Lung (tissue), 12 donors: ENCODE data around the gene DYRK3. TPM values are rescaled to one million over a fixed set of nuclear protein-coding genes. Genes with fewer than 3 reads are reported as not detected.
A peak's percentile ranks its signal among the peaks of the same experiment; 100 is the strongest.

Experiments
- ATAC-seq: fragments of 200-7000 bp; cut with Tn5 transposase; one replicate; pipeline ENCODE4 v1.9.1; 2020; ENCODE audit warnings: moderate number of reproducible peaks; ENCODE audit not compliant: insufficient read depth, low FRiP score
- DNase-seq, 3 donors: peaks; one replicate each; pipeline ENCODE4 v3.0.0-alpha.2; 2013 to 2017
- H3K27ac ChIP-seq, 2 donors: one replicate each; pipeline ENCODE4 v1.5.1; 2013; ENCODE audit warnings: mild to moderate bottlenecking in 2 of 2, moderate library complexity in 2 of 2, control low read depth in 1 of 2, inconsistent platforms in 1 of 2, low read depth in 1 of 2, low read length in 1 of 2
- H3K27me3 ChIP-seq, 3 donors: one replicate each; pipeline ENCODE4 v1.5.1; 2013; ENCODE audit warnings: low read length in 2 of 3; ENCODE audit not compliant: control insufficient read depth in 3 of 3, insufficient read depth in 3 of 3
- H3K36me3 ChIP-seq, 4 donors: one replicate each; pipeline ENCODE4 v1.5.1; 2013; ENCODE audit warnings: low read length in 4 of 4, mild to moderate bottlenecking in 1 of 4, moderate library complexity in 1 of 4; ENCODE audit not compliant: control insufficient read depth in 4 of 4, insufficient read depth in 4 of 4
- H3K4me1 ChIP-seq, 5 donors: one replicate each; pipeline ENCODE4 v1.5.1; 2013; ENCODE audit warnings: low read length in 5 of 5, mild to moderate bottlenecking in 2 of 5, moderate library complexity in 1 of 5; ENCODE audit not compliant: control insufficient read depth in 5 of 5, insufficient read depth in 5 of 5
- H3K4me3 ChIP-seq: one replicate; pipeline ENCODE4 v1.5.1; 2013; ENCODE audit warnings: mild to moderate bottlenecking, control low read depth, moderate library complexity
- H3K9ac ChIP-seq, 2 donors: one replicate each; pipeline ENCODE4 v1.5.1; 2013; ENCODE audit warnings: low read length in 2 of 2, control low read depth in 1 of 2; ENCODE audit not compliant: insufficient read depth in 1 of 2
- H3K9me3 ChIP-seq, 4 donors: one replicate each; pipeline ENCODE4 v1.5.1; 2013; ENCODE audit warnings: low read length in 3 of 4, mild to moderate bottlenecking in 1 of 4, moderate library complexity in 1 of 4; ENCODE audit not compliant: control insufficient read depth in 4 of 4, insufficient read depth in 3 of 4
- WGBS, 2 donors: extraction: QIAGEN DNeasy Blood & Tissue Kit; methylation state at CpG; one replicate each; pipeline ENCODE4 v1.1.7; 2013; 5-methylcytosine and 5-hydroxymethylcytosine counted together
- polyA plus RNA-seq, 2 donors: library from polyadenylated mRNA; stranded (reverse); fragments of 200-250 nt; gene quantifications; one replicate each; pipeline ENCODE4 v1.2.1, GENCODE V29; 2013
- total RNA-seq, 2 donors: library from RNA; depleted of rRNA in 1 of 2; stranded (reverse); fragments of >200 nt in 1 of 2; gene quantifications; one replicate each; pipeline ENCODE4 v1.2.1, GENCODE V29; 2014 to 2021
- TF ChIP-seq, protein P1 (sequence below): IDR thresholded peaks from 2 replicates; pipeline ENCODE4 v1.5.1; 2012; ENCODE audit warnings: mild to moderate bottlenecking; ENCODE audit errors: control extremely low read depth, extremely low read depth
- donor health status: control.
- donor health status: control.
- donor health status: Bipolar disorder and iron deficiency.
- donor health status: healthy.
- donor health status: DM: yes; HTN: yes; CAD: no.

The DYRK3 gene
- total and polyA plus RNA-seq, 4 donors: 4.6 to 13.0 (median 8.8) TPM

DNA sequence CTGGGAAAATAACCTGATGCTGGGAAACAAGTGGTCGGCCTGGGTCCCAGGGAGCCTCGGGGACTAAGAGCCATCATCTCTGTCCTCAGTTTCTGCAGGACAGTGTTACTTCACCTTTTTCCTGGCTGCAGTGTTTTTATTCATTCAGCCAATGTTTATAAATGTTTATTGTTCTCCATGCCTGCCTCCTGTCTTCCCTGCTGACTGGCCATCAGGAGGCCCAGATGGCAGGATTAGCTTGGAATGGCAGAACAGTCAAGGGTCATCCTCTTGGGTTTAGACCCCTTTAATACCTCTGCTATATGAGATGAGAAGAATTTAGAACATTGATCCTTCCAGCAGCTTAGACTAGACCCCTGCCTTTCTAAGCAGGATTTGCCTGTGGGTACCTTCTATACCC is 62.7 kb downstream of the DYRK3 start:
- H3K9ac ChIP-seq: no peak overlapping the region
- TF ChIP-seq, protein P1, sequence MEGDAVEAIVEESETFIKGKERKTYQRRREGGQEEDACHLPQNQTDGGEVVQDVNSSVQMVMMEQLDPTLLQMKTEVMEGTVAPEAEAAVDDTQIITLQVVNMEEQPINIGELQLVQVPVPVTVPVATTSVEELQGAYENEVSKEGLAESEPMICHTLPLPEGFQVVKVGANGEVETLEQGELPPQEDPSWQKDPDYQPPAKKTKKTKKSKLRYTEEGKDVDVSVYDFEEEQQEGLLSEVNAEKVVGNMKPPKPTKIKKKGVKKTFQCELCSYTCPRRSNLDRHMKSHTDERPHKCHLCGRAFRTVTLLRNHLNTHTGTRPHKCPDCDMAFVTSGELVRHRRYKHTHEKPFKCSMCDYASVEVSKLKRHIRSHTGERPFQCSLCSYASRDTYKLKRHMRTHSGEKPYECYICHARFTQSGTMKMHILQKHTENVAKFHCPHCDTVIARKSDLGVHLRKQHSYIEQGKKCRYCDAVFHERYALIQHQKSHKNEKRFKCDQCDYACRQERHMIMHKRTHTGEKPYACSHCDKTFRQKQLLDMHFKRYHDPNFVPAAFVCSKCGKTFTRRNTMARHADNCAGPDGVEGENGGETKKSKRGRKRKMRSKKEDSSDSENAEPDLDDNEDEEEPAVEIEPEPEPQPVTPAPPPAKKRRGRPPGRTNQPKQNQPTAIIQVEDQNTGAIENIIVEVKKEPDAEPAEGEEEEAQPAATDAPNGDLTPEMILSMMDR: no peak
- H3K27me3 ChIP-seq: no peaks in the 10 kb centered on the region
- ATAC-seq: no peak
- H3K36me3 ChIP-seq: peaks cover 0 to 10% (median 0%) of the 10 kb centered on the region in 4 donors
- H3K4me3 ChIP-seq: no peak overlapping the region
- 70 to 86% methylated on average over 2 of the region's 2 CpGs for WGBS, 2 donors
- peak overlapping the region in 1 of 2 donors; percentile 79 for H3K27ac ChIP-seq
- DNase-seq: no peak
- H3K9me3 ChIP-seq: no peaks in the 10 kb centered on the region
- peaks cover 18 to 53% (median 32%) of the 10 kb centered on the region in 5 donors for H3K4me1 ChIP-seq

Other genes with a start within 250 kb of the DYRK3 start
- gene IKBKE, start 165.1 kb upstream of the DYRK3 start, total RNA-seq: 10 to 100 TPM in 1 of 2 donors, 1 to 10 TPM in 1; 7.5 to 15.8 TPM
- gene IKBKE, start 165.1 kb upstream of the DYRK3 start, polyA plus RNA-seq: 10 to 100 TPM in 1 of 2 donors, 1 to 10 TPM in 1; 6.1 to 17.1 TPM
- 10 to 100 TPM; 23.7 to 37.7 TPM for gene RASSF5, start 128.0 kb upstream of the DYRK3 start, total RNA-seq
- gene RASSF5, start 128.0 kb upstream of the DYRK3 start, polyA plus RNA-seq: 10 to 100 TPM; 10.3 to 38.2 TPM
- 10 to 100 TPM; 35.5 to 78.9 TPM for gene EIF2D, start 23.1 kb upstream of the DYRK3 start, total RNA-seq
- 10 to 100 TPM; 27.7 to 50.9 TPM for gene EIF2D, start 23.1 kb upstream of the DYRK3 start, polyA plus RNA-seq
- 100 to 1,000 TPM in 1 of 2 donors, 10 to 100 TPM in 1; 35.8 to 116 TPM for gene MAPKAPK2, start 49.4 kb downstream of the DYRK3 start, total RNA-seq
- 10 to 100 TPM; 55.7 to 94.5 TPM for gene MAPKAPK2, start 49.4 kb downstream of the DYRK3 start, polyA plus RNA-seq
- under 1 TPM in 1 of 2 donors, not detected in 1; 0.12 TPM for gene IL19, start 135.2 kb downstream of the DYRK3 start, total RNA-seq
- under 1 TPM; 0.10 to 0.68 TPM for gene IL19, start 135.2 kb downstream of the DYRK3 start, polyA plus RNA-seq
- gene IL10, start 137.0 kb downstream of the DYRK3 start, total RNA-seq: 1 to 10 TPM; 2.4 to 3.4 TPM
- 10 to 100 TPM in 1 of 2 donors, under 1 TPM in 1; 0.37 to 37.3 TPM for gene IL10, start 137.0 kb downstream of the DYRK3 start, polyA plus RNA-seq
- not detected for gene IL20, start 230.1 kb downstream of the DYRK3 start, total RNA-seq
- gene IL20, start 230.1 kb downstream of the DYRK3 start, polyA plus RNA-seq: under 1 TPM; 0.11 to 0.12 TPM